HEK293 (cell line): Measurements from ENCODE around the gene PFKFB1.

Experiments
- CTCF ChIA-PET: fragments of 350-600 bp; formaldehyde crosslinking; extraction: SDS; loops from one replicate; lab custom pipeline; 2021; ENCODE audit warnings: antibody characterized with exemption; lab: Yijun Ruan, JAX
- POLR2A ChIA-PET: fragments of 300-600 bp; formaldehyde crosslinking; extraction: SDS; loops from one replicate; lab custom pipeline; 2020; ENCODE audit warnings: antibody characterized with exemption, inconsistent platforms; lab: Yijun Ruan, JAX
- H3K27ac ChIP-seq: fragments of 200-500 bp; sonication (Bioruptor generic); 2 replicates; pipeline ENCODE4 v1.5.1; 2014; ENCODE audit warnings: low read depth, low read length, control low read depth, inconsistent platforms; ENCODE audit errors: extremely low read depth
- H3K36me3 ChIP-seq, 2 experiments: fragments of 200-500 bp in 1 of 2; sonication (Bioruptor generic) in 1 of 2; 1 replicate in 1 of 2; 2 replicates in 1 of 2; pipeline ENCODE4 v1.5.1; 2014 to 2017; ENCODE audit warnings: inconsistent platforms in 2 of 2, low read length in 2 of 2; ENCODE audit not compliant: control insufficient read depth in 2 of 2, insufficient read depth in 1 of 2
- H3K4me1 ChIP-seq: fragments of 200-500 bp; sonication (Bioruptor generic); 2 replicates; pipeline ENCODE4 v1.5.1; 2014; ENCODE audit warnings: mild to moderate bottlenecking, low read length, inconsistent platforms; ENCODE audit not compliant: control insufficient read depth, insufficient read depth
- H3K4me3 ChIP-seq: 2 replicates; pipeline ENCODE4 v1.5.1; 2011; ENCODE audit warnings: low read depth, mild to moderate bottlenecking, control low read depth, low read length, moderate library complexity
- H3K9me3 ChIP-seq: fragments of 200-500 bp; sonication (Bioruptor generic); 2 replicates; pipeline ENCODE4 v1.5.1; 2014; ENCODE audit warnings: low read depth, low read length, inconsistent platforms; ENCODE audit not compliant: control insufficient read depth, insufficient read depth
- HIC1 ChIP-seq: fragments of 450-650 bp; formaldehyde crosslinking; IDR thresholded peaks from 2 replicates; pipeline ENCODE4 v1.5.1; 2016; ENCODE audit warnings: missing biosample characterization, missing genetic modification characterization
- SALL2 ChIP-seq: fragments of 450-650 bp; formaldehyde crosslinking; IDR thresholded peaks from 2 replicates; pipeline ENCODE4 v1.5.0; 2017; ENCODE audit warnings: missing biosample characterization, mild to moderate bottlenecking, missing genetic modification characterization, borderline replicate concordance
- SCRT1 ChIP-seq: fragments of 450-650 bp; formaldehyde crosslinking; IDR thresholded peaks from 2 replicates; pipeline ENCODE4 v1.5.1; 2016; ENCODE audit warnings: missing biosample characterization, missing genetic modification characterization, borderline replicate concordance
- YY2 ChIP-seq: fragments of 450-650 bp; formaldehyde crosslinking; IDR thresholded peaks from 2 replicates; pipeline ENCODE4 v1.5.1; 2016; ENCODE audit warnings: missing biosample characterization, missing genetic modification characterization
- ZBTB7A ChIP-seq: fragments of 450-650 bp; formaldehyde crosslinking; IDR thresholded peaks from 2 replicates; pipeline ENCODE4 v1.5.1; 2016; ENCODE audit warnings: low read depth, missing biosample characterization, missing genetic modification characterization
- ZFP37 ChIP-seq: fragments of 450-650 bp; formaldehyde crosslinking; IDR thresholded peaks from 2 replicates; pipeline ENCODE4 v1.5.1; 2016; ENCODE audit warnings: missing biosample characterization, missing genetic modification characterization
- ZIC2 ChIP-seq: fragments of 450-650 bp; formaldehyde crosslinking; IDR thresholded peaks from 2 replicates; pipeline ENCODE4 v1.5.1; 2016; ENCODE audit warnings: missing biosample characterization, missing genetic modification characterization
- ZNF19 ChIP-seq: fragments of 450-650 bp; formaldehyde crosslinking; IDR thresholded peaks from 2 replicates; pipeline ENCODE4; 2016; ENCODE audit warnings: missing biosample characterization, missing genetic modification characterization, low read depth
- ZNF2 ChIP-seq: fragments of 450-650 bp; formaldehyde crosslinking; IDR thresholded peaks from 2 replicates; pipeline ENCODE4 v1.5.1; 2016; ENCODE audit warnings: missing biosample characterization, missing genetic modification characterization
- ZNF202 ChIP-seq: fragments of 450-650 bp; formaldehyde crosslinking; IDR thresholded peaks from 2 replicates; pipeline ENCODE4 v1.5.1; 2016; ENCODE audit warnings: missing biosample characterization, missing genetic modification characterization, borderline replicate concordance
- ZNF266 ChIP-seq: fragments of 450-650 bp; formaldehyde crosslinking; IDR thresholded peaks from 2 replicates; pipeline ENCODE4 v1.5.1; 2016; ENCODE audit warnings: missing biosample characterization, missing genetic modification characterization, low read depth
- ZNF335 ChIP-seq: fragments of 450-650 bp; formaldehyde crosslinking; conservative IDR thresholded peaks from 2 replicates; pipeline ENCODE4 v1.5.1; 2016; ENCODE audit warnings: missing biosample characterization, missing genetic modification characterization
- ZNF394 ChIP-seq: fragments of 450-650 bp; formaldehyde crosslinking; IDR thresholded peaks from 2 replicates; pipeline ENCODE4 v1.5.1; 2016; ENCODE audit warnings: missing biosample characterization, missing genetic modification characterization, mild to moderate bottlenecking, moderate library complexity, borderline replicate concordance
- ZNF513 ChIP-seq: fragments of 450-650 bp; IDR thresholded peaks from 2 replicates; pipeline ENCODE4 v1.5.1; 2018; ENCODE audit warnings: missing biosample characterization, missing genetic modification characterization
- ZNF670 ChIP-seq: fragments of 450-650 bp; formaldehyde crosslinking; IDR thresholded peaks from 2 replicates; pipeline ENCODE4 v1.5.1; 2016; ENCODE audit warnings: missing biosample characterization, missing genetic modification characterization, low read depth
- ZNF843 ChIP-seq: fragments of 450-650 bp; formaldehyde crosslinking; IDR thresholded peaks from 2 replicates; pipeline ENCODE4 v1.5.1; 2016; ENCODE audit warnings: missing biosample characterization, missing genetic modification characterization
- ZXDB ChIP-seq: fragments of 450-650 bp; formaldehyde crosslinking; IDR thresholded peaks from 2 replicates; pipeline ENCODE4 v1.5.1; 2016; ENCODE audit warnings: missing biosample characterization, missing genetic modification characterization
- TF ChIP-seq, protein P1 (sequence below): fragments of 450-650 bp; formaldehyde crosslinking; IDR thresholded peaks from 2 replicates; pipeline ENCODE4 v1.5.1; 2016; ENCODE audit warnings: missing biosample characterization, missing genetic modification characterization
- TF ChIP-seq, protein P2 (sequence below): fragments of 450-650 bp; formaldehyde crosslinking; conservative IDR thresholded peaks from 2 replicates; pipeline ENCODE4 v1.5.1; 2016; ENCODE audit warnings: low read depth, missing biosample characterization, missing genetic modification characterization
- TF ChIP-seq, protein P3 (sequence below): fragments of 450-650 bp; formaldehyde crosslinking; IDR thresholded peaks from 2 replicates; pipeline ENCODE4 v1.5.1; 2016; ENCODE audit warnings: missing biosample characterization, missing genetic modification characterization, borderline replicate concordance

PFKFB1 gene

DNA sequence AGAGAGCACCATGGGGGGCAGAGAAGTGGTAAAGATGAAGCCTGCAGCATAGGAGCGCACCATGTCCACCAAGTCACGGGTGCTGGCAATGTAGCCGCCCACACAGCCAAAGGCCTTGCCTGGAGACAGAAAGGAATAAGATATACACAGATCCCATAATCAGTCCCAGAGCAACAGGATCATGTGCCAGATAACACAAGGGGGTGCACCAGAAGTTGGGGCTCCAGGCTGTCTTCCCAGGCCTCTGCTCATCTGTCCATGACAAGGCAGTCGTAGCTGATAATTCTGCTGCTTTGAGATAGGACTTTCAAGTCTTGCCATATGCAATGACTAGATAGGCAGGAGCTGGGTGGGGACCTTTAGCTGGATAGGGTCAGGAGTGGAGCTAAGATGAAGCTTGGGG lies 20.9 kb upstream of the PFKFB1 start (continued):
- TF ChIP-seq ZNF513 (tag by site-specific recombination), result no peak
- no peak for TF ChIP-seq ZNF670
- TF ChIP-seq ZNF2, result no peak
- TF ChIP-seq ZNF202 (tag by site-specific recombination), result no peak
- TF ChIP-seq YY2 (tag by site-specific recombination), result no peak
- TF ChIP-seq HIC1 (tag by site-specific recombination), result no peak
- TF ChIP-seq ZNF335, result no peak
- TF ChIP-seq ZFP37 (tag by site-specific recombination), result no peak
- TF ChIP-seq SALL2 (tag by site-specific recombination), result no peak
- TF ChIP-seq ZIC2, result no peak
- TF ChIP-seq, protein P1, sequence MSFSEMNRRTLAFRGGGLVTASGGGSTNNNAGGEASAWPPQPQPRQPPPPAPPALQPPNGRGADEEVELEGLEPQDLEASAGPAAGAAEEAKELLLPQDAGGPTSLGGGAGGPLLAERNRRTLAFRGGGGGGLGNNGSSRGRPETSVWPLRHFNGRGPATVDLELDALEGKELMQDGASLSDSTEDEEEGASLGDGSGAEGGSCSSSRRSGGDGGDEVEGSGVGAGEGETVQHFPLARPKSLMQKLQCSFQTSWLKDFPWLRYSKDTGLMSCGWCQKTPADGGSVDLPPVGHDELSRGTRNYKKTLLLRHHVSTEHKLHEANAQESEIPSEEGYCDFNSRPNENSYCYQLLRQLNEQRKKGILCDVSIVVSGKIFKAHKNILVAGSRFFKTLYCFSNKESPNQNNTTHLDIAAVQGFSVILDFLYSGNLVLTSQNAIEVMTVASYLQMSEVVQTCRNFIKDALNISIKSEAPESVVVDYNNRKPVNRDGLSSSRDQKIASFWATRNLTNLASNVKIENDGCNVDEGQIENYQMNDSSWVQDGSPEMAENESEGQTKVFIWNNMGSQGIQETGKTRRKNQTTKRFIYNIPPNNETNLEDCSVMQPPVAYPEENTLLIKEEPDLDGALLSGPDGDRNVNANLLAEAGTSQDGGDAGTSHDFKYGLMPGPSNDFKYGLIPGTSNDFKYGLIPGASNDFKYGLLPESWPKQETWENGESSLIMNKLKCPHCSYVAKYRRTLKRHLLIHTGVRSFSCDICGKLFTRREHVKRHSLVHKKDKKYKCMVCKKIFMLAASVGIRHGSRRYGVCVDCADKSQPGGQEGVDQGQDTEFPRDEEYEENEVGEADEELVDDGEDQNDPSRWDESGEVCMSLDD (tag by site-specific recombination), result no peak
- no peak for TF ChIP-seq ZNF394 (tag by site-specific recombination)
- TF ChIP-seq, protein P2, sequence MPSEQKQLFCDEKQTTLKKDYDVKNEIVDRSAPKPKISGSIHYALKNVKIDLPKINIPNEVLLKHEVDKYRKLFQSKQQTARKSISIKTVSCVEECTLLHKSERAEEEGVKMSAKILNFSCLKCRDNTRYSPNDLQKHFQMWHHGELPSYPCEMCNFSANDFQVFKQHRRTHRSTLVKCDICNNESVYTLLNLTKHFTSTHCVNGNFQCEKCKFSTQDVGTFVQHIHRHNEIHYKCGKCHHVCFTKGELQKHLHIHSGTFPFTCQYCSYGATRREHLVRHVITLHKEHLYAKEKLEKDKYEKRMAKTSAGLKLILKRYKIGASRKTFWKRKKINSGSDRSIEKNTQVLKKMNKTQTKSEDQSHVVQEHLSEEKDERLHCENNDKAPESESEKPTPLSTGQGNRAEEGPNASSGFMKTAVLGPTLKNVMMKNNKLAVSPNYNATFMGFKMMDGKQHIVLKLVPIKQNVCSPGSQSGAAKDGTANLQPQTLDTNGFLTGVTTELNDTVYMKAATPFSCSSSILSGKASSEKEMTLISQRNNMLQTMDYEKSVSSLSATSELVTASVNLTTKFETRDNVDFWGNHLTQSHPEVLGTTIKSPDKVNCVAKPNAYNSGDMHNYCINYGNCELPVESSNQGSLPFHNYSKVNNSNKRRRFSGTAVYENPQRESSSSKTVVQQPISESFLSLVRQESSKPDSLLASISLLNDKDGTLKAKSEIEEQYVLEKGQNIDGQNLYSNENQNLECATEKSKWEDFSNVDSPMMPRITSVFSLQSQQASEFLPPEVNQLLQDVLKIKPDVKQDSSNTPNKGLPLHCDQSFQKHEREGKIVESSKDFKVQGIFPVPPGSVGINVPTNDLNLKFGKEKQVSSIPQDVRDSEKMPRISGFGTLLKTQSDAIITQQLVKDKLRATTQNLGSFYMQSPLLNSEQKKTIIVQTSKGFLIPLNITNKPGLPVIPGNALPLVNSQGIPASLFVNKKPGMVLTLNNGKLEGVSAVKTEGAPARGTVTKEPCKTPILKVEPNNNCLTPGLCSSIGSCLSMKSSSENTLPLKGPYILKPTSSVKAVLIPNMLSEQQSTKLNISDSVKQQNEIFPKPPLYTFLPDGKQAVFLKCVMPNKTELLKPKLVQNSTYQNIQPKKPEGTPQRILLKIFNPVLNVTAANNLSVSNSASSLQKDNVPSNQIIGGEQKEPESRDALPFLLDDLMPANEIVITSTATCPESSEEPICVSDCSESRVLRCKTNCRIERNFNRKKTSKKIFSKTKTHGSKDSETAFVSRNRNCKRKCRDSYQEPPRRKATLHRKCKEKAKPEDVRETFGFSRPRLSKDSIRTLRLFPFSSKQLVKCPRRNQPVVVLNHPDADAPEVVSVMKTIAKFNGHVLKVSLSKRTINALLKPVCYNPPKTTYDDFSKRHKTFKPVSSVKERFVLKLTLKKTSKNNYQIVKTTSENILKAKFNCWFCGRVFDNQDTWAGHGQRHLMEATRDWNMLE (tag by site-specific recombination), result no peak

DNA sequence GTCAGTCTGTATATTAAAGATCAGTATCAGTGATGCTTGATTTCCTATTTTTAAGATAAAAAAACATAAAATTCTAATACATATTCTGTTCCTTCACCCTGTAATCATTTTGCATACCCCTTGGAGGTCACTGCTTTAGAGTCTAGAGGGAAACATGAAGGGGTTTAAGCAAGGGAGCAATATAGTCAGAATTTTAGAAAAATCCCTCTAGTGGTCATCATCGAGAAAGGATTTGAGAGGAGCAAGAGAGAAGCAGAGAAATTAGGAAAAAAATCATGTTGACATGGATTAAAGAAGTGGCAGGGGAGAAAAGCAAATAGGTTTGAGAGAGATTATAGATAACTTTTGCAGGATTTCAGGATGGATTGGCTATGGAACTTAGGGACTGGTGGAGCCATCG lies 17.3 kb upstream of the PFKFB1 start:
- ChIA-PET CTCF (interaction anchor here (1.0 to 2.2 kb wide), 2 partner anchors 11 to 14 kb away, joined by 3 to 11 read pairs; partner anchors contain the start of gene APEX2), POLR2A (no interaction called here)
- Histone ChIP-seq H3K4me1 (no peaks in the 10 kb centered on the region), H3K27ac (no peak overlapping the region), H3K4me3 (no peak overlapping the region), H3K36me3 (peaks cover 0 to 11% of the 10 kb centered on the region in 2 experiments; a peak in 1 of 3 replicates), H3K9me3 (no peaks in the 10 kb centered on the region)
- TF ChIP-seq ZNF266 (tag by site-specific recombination) (no peak), ZBTB7A (tag by site-specific recombination) (no peak), ZNF19 (no peak), SCRT1 (tag by site-specific recombination) (no peak), ZNF843 (tag by site-specific recombination) (no peak), ZXDB (tag by site-specific recombination) (no peak)
- TF ChIP-seq, protein P3, sequence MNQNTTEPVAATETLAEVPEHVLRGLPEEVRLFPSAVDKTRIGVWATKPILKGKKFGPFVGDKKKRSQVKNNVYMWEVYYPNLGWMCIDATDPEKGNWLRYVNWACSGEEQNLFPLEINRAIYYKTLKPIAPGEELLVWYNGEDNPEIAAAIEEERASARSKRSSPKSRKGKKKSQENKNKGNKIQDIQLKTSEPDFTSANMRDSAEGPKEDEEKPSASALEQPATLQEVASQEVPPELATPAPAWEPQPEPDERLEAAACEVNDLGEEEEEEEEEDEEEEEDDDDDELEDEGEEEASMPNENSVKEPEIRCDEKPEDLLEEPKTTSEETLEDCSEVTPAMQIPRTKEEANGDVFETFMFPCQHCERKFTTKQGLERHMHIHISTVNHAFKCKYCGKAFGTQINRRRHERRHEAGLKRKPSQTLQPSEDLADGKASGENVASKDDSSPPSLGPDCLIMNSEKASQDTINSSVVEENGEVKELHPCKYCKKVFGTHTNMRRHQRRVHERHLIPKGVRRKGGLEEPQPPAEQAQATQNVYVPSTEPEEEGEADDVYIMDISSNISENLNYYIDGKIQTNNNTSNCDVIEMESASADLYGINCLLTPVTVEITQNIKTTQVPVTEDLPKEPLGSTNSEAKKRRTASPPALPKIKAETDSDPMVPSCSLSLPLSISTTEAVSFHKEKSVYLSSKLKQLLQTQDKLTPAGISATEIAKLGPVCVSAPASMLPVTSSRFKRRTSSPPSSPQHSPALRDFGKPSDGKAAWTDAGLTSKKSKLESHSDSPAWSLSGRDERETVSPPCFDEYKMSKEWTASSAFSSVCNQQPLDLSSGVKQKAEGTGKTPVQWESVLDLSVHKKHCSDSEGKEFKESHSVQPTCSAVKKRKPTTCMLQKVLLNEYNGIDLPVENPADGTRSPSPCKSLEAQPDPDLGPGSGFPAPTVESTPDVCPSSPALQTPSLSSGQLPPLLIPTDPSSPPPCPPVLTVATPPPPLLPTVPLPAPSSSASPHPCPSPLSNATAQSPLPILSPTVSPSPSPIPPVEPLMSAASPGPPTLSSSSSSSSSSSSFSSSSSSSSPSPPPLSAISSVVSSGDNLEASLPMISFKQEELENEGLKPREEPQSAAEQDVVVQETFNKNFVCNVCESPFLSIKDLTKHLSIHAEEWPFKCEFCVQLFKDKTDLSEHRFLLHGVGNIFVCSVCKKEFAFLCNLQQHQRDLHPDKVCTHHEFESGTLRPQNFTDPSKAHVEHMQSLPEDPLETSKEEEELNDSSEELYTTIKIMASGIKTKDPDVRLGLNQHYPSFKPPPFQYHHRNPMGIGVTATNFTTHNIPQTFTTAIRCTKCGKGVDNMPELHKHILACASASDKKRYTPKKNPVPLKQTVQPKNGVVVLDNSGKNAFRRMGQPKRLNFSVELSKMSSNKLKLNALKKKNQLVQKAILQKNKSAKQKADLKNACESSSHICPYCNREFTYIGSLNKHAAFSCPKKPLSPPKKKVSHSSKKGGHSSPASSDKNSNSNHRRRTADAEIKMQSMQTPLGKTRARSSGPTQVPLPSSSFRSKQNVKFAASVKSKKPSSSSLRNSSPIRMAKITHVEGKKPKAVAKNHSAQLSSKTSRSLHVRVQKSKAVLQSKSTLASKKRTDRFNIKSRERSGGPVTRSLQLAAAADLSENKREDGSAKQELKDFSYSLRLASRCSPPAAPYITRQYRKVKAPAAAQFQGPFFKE (tag by site-specific recombination), result no peak
